ENCODE measurements around the gene CES3. TPM values are rescaled to one million over a fixed set of nuclear protein-coding genes. Genes with fewer than 3 reads are reported as not detected.

Gene CES3
- total and polyA plus RNA-seq, 9 of the 15 experiments (the other 6 are each of a cell fraction or from before 2014, with no cell fraction given) = 0.06 to 2.2 (median 0.68) TPM

GRCh38 chr16:66924527-66925321 lies 36.3 kb upstream of the CES3 start (continued):
- TF ChIP-seq CTCFL (IDR thresholded peaks at IDR 0.05; ENCODE audit: borderline replicate concordance, insufficient read depth, low read depth, low read length, poor library complexity, severe bottlenecking) = peak; percentile 90
- no peak for TF ChIP-seq CREB5 (CRISPR knock-in tag; IDR thresholded peaks at IDR 0.05)
- no peak for TF ChIP-seq RBFOX2 (IDR thresholded peaks at IDR 0.05; ENCODE audit: low read depth, low read length)
- TF ChIP-seq MYNN (IDR thresholded peaks at IDR 0.05) = no peak
- TF ChIP-seq MYNN (CRISPR knock-in tag; IDR thresholded peaks at IDR 0.05) = no peak
- peak; percentile 63; the same call in 1 of the 2 replicates for TF ChIP-seq ZBTB7A (IDR thresholded peaks at IDR 0.05; ENCODE audit: borderline replicate concordance, control insufficient read depth, low read depth, low read length)
- TF ChIP-seq ZNF639 (CRISPR knock-in tag; conservative IDR thresholded peaks at IDR 0.05 in 1 of 2, IDR thresholded peaks at IDR 0.05 in 1 of 2) = 0 out of 4 replicates have a peak, but pooled peaks of 1 of the 2 experiments have one; percentile 33
- no peak for TF ChIP-seq NR2C2 (CRISPR knock-in tag; IDR thresholded peaks at IDR 0.05)
- 0 out of 2 replicates have a peak, but pooled peaks have one; percentile 13 for TF ChIP-seq NR2C2 (tag; IDR thresholded peaks at IDR 0.05)
- peak in 1 of 2 experiments; percentile 74; a peak in 2 of 4 replicates for TF ChIP-seq NONO (IDR thresholded peaks at IDR 0.05; ENCODE audit: low read depth in 2 of 2, low read length in 1 of 2)

All from K562 (cell line).